H1 (cell line): ENCODE data around the gene SCN7A. TPM values are rescaled to one million over a fixed set of nuclear protein-coding genes. Genes with fewer than 3 reads are reported as not detected.

Source experiments
- CTCF ChIA-PET: fragments of 300-600 bp; sonication (Branson Sonifier 250); formaldehyde crosslinking; loops from one replicate; lab custom pipeline; 2021; ENCODE audit not compliant: partially characterized antibody; lab: Charles Lee
- POLR2A ChIA-PET: fragments of 300-600 bp; sonication (Branson Sonifier 250); formaldehyde crosslinking; loops from one replicate; lab custom pipeline; 2021; ENCODE audit warnings: inconsistent platforms; ENCODE audit not compliant: partially characterized antibody; lab: Charles Lee
- DNase-seq, 2 experiments: peaks; one replicate each; pipeline versions ENCODE4 v3.0.0 to v3.0.0-alpha.2; 2010 to 2022; ENCODE audit warnings: low spot score in 2 of 2, low read depth in 1 of 2, mixed read lengths in 1 of 2
- FAIRE-seq: peaks from 2 replicates; lab custom pipeline; 2011; peaks lifted over from hg19 to GRCh38; lab: Jason Lieb, UNC
- H2AFZ ChIP-seq: 2 replicates; pipeline ENCODE4 v1.8.1; 2012; ENCODE audit warnings: low read length, inconsistent platforms
- H2AK5ac ChIP-seq: 2 replicates; pipeline ENCODE4 v1.6.1; 2013; ENCODE audit warnings: low read depth, low read length
- H2BK120ac ChIP-seq: replicated peaks from 2 replicates; pipeline ENCODE3; 2013; ENCODE audit warnings: low read depth, low read length, inconsistent platforms
- H2BK12ac ChIP-seq: 2 replicates; pipeline ENCODE4 v1.6.1; 2013; ENCODE audit warnings: low read depth, low read length
- H2BK15ac ChIP-seq: 2 replicates; pipeline ENCODE4 v1.6.1; 2013; ENCODE audit warnings: low read length
- H2BK20ac ChIP-seq: 2 replicates; pipeline ENCODE4 v1.6.1; 2013; ENCODE audit warnings: low read length
- H2BK5ac ChIP-seq: 2 replicates; pipeline ENCODE4 v1.6.1; 2013; ENCODE audit warnings: low read depth, low read length
- H3K14ac ChIP-seq: 2 replicates; pipeline ENCODE4 v1.6.1; 2013; ENCODE audit warnings: inconsistent platforms; ENCODE audit not compliant: insufficient read length
- H3K18ac ChIP-seq: 2 replicates; pipeline ENCODE4 v1.6.1; 2013; ENCODE audit warnings: low read length; ENCODE audit errors: extremely low read depth
- H3K23ac ChIP-seq: 2 replicates; pipeline ENCODE4 v1.6.1; 2013; ENCODE audit warnings: inconsistent platforms; ENCODE audit not compliant: insufficient read length
- H3K23me2 ChIP-seq: 2 replicates; pipeline ENCODE4 v1.6.1; 2013; ENCODE audit warnings: low read depth, low read length
- H3K27ac ChIP-seq: 2 replicates; pipeline ENCODE4 v1.6.1; 2011; ENCODE audit warnings: low read depth, low read length, inconsistent platforms
- H3K27me3 ChIP-seq, 4 experiments: replicated peaks in 1 of 4; 1 replicate in 1 of 4; 2 replicates in 3 of 4; pipeline versions ENCODE4 v1.6.1 to v1.8.1; 2011 to 2013; ENCODE audit warnings: low read length in 3 of 4, mild to moderate bottlenecking in 3 of 4, inconsistent platforms in 2 of 4, mixed read lengths in 2 of 4, moderate library complexity in 1 of 4; ENCODE audit not compliant: control insufficient read depth in 3 of 4, insufficient read depth in 3 of 4; ENCODE audit errors: extremely low read depth in 1 of 4
- H3K36me3 ChIP-seq, 4 experiments: 2 replicates each; pipeline versions ENCODE4 v1.6.1 to v1.8.1; 2011 to 2013; ENCODE audit warnings: mild to moderate bottlenecking in 4 of 4, low read length in 3 of 4, moderate library complexity in 2 of 4, control low read depth in 1 of 4, inconsistent platforms in 1 of 4; ENCODE audit not compliant: insufficient read depth in 4 of 4, control insufficient read depth in 2 of 4
- H3K4ac ChIP-seq: replicated peaks from 2 replicates; pipeline ENCODE3; 2013; ENCODE audit warnings: low read length, low read depth, mixed read lengths, inconsistent platforms; ENCODE audit not compliant: insufficient read length
- H3K4me1 ChIP-seq, 4 experiments: replicated peaks in 1 of 4; 1 replicate in 1 of 4; 2 replicates in 3 of 4; pipeline versions ENCODE4 v1.6.1 to v1.8.1; 2011 to 2013; ENCODE audit warnings: low read length in 3 of 4, inconsistent platforms in 2 of 4, mixed read lengths in 1 of 4; ENCODE audit not compliant: insufficient read depth in 4 of 4, control insufficient read depth in 3 of 4
- H3K4me2 ChIP-seq, 2 experiments: 2 replicates each; pipeline versions ENCODE4 v1.6.1 to v1.8.1; 2011 to 2013; ENCODE audit warnings: low read depth in 2 of 2, low read length in 2 of 2, control low read depth in 1 of 2, inconsistent platforms in 1 of 2, mild to moderate bottlenecking in 1 of 2; ENCODE audit not compliant: insufficient read depth in 1 of 2
- H3K4me3 ChIP-seq, 4 experiments: fragments of 200-600, 300-600 bp in 1 of 4; sonication (generic), shearing (Covaris generic), sonication (Bioruptor Twin) in 1 of 4; 2 replicates each; pipeline versions ENCODE4 v1.5.1 to v1.8.1; 2011 to 2016; ENCODE audit warnings: low read length in 4 of 4, low read depth in 3 of 4, control low read depth in 2 of 4, inconsistent platforms in 2 of 4, mild to moderate bottlenecking in 2 of 4, mixed read lengths in 1 of 4, moderate library complexity in 1 of 4; ENCODE audit not compliant: insufficient read depth in 2 of 4; ENCODE audit errors: extremely low read depth in 1 of 4
- H3K56ac ChIP-seq: replicated peaks from 2 replicates; pipeline ENCODE3; 2013; ENCODE audit warnings: low read depth, mild to moderate bottlenecking, mixed read lengths, low read length, inconsistent platforms; ENCODE audit not compliant: insufficient read length
- H3K79me1 ChIP-seq: 2 replicates; pipeline ENCODE4 v1.6.1; 2013; ENCODE audit warnings: low read depth, low read length, control low read depth
- H3K79me2 ChIP-seq, 2 experiments: 2 replicates each; pipeline versions ENCODE4 v1.6.1 to v1.8.1; 2012 to 2013; ENCODE audit warnings: low read length in 2 of 2, mild to moderate bottlenecking in 2 of 2, inconsistent platforms in 1 of 2; ENCODE audit not compliant: insufficient read depth in 2 of 2, control insufficient read depth in 1 of 2
- H3K9ac ChIP-seq, 4 experiments: replicated peaks in 1 of 4; 1 replicate in 1 of 4; 2 replicates in 3 of 4; pipeline versions ENCODE4 v1.6.1 to v1.8.1; 2011 to 2013; ENCODE audit warnings: low read depth in 3 of 4, low read length in 3 of 4, control low read depth in 2 of 4, mild to moderate bottlenecking in 2 of 4, moderate library complexity in 2 of 4, inconsistent platforms in 1 of 4; ENCODE audit errors: extremely low read depth in 1 of 4
- H3K9me3 ChIP-seq, 2 experiments: 2 replicates each; pipeline versions ENCODE4 v1.6.1 to v1.8.1; 2012 to 2013; ENCODE audit warnings: mild to moderate bottlenecking in 2 of 2, moderate library complexity in 2 of 2, control low read depth in 1 of 2, inconsistent platforms in 1 of 2, low read depth in 1 of 2, low read length in 1 of 2, mixed read lengths in 1 of 2; ENCODE audit not compliant: insufficient read depth in 2 of 2
- H4K20me1 ChIP-seq, 2 experiments: replicated peaks in 1 of 2; 2 replicates each; pipeline versions ENCODE3 to v1.8.1; 2011 to 2013; ENCODE audit warnings: inconsistent platforms in 2 of 2, low read length in 2 of 2, mild to moderate bottlenecking in 1 of 2; ENCODE audit not compliant: insufficient read depth in 2 of 2, control insufficient read depth in 1 of 2
- H4K5ac ChIP-seq: 2 replicates; pipeline ENCODE4 v1.6.1; 2013; ENCODE audit warnings: low read length, low read depth, mixed read lengths, inconsistent platforms; ENCODE audit not compliant: insufficient read length
- H4K8ac ChIP-seq: 2 replicates; pipeline ENCODE4 v1.8.0; 2013; ENCODE audit warnings: mild to moderate bottlenecking, moderate library complexity, low read length, inconsistent platforms; ENCODE audit not compliant: insufficient read depth; ENCODE audit errors: extremely low read depth
- H4K91ac ChIP-seq: replicated peaks from 2 replicates; pipeline ENCODE3; 2013; ENCODE audit warnings: low read length, mixed read lengths, inconsistent platforms; ENCODE audit not compliant: insufficient read length
- ASH2L ChIP-seq: fragments of 200-600, 300-600 bp; sonication (generic); IDR thresholded peaks from one replicate; pipeline ENCODE4 v1.7.1; 2017; ENCODE audit warnings: low read length
- CHD1 ChIP-seq: IDR thresholded peaks from 2 replicates; pipeline ENCODE4 v1.6.1; 2012; ENCODE audit warnings: low read depth, low read length, improper control_type of control experiment
- JUN ChIP-seq: IDR thresholded peaks from 2 replicates; pipeline ENCODE4 v1.6.1; 2011; ENCODE audit warnings: low read depth, mild to moderate bottlenecking, improper control_type of control experiment, low read length
- NANOG ChIP-seq: IDR thresholded peaks from 2 replicates; pipeline ENCODE4 v1.6.1; 2011; ENCODE audit warnings: low read length, low read depth, mild to moderate bottlenecking, inconsistent platforms; ENCODE audit not compliant: insufficient read depth, poor library complexity, severe bottlenecking
- NRF1 ChIP-seq: IDR thresholded peaks from 2 replicates; pipeline ENCODE4 v1.6.1; 2011; ENCODE audit warnings: mild to moderate bottlenecking, low read depth, low read length, improper control_type of control experiment
- POLR2AphosphoS5 ChIP-seq: IDR thresholded peaks from 2 replicates; pipeline ENCODE4 v1.6.1; 2011; ENCODE audit warnings: low read depth, low read length
- RNF2 ChIP-seq: fragments of 200-900, 300-1000 bp; sonication (generic); IDR thresholded peaks from 2 replicates; pipeline ENCODE4 v1.7.1; 2016; ENCODE audit warnings: borderline replicate concordance, low read depth, mild to moderate bottlenecking, antibody characterized with exemption, low read length; ENCODE audit not compliant: poor library complexity, severe bottlenecking; ENCODE audit errors: missing control alignments
- RXRA ChIP-seq: IDR thresholded peaks from 2 replicates; pipeline ENCODE4 v1.6.1; 2011; ENCODE audit warnings: low read depth, mild to moderate bottlenecking, low read length, moderate library complexity; ENCODE audit not compliant: insufficient read depth
- SUZ12 ChIP-seq: fragments of 200-600 bp; sonication (generic); IDR thresholded peaks from 2 replicates; pipeline ENCODE4 v1.6.1; 2012; ENCODE audit warnings: mild to moderate bottlenecking, inconsistent platforms, low read length, moderate library complexity, mixed read lengths
- WGBS, 2 experiments: shearing (Covaris generic) in 1 of 2; methylation state at CpG; one replicate each; pipeline versions ENCODE4 v1.1.6 to v1.1.7; 2013 to 2015; ENCODE audit warnings: low lambda C conversion rate in 2 of 2, mixed read lengths in 2 of 2, inconsistent platforms in 1 of 2, low coverage in 1 of 2, missing lambda C conversion rate in 1 of 2; ENCODE audit not compliant: insufficient replicate concordance in 2 of 2, insufficient coverage in 1 of 2, insufficient read length in 1 of 2; ENCODE audit errors: extremely low coverage in 1 of 2, missing lambda C conversion rate in 1 of 2; 5-methylcytosine and 5-hydroxymethylcytosine counted together
- polyA plus RNA-seq, 7 experiments: library from polyadenylated mRNA; depleted of rRNA in 3 of 7; stranded (reverse) in 5 of 7; unstranded in 2 of 7; fragments of >200 nt in 5 of 7; fragments of 200-250 nt in 2 of 7; gene quantifications; 1 replicate in 5 of 7; 2 replicates in 1 of 7; 4 replicates in 1 of 7; pipeline versions ENCODE4 v1.2.1 to v1.2.3, GENCODE V29; 2011 to 2013; ENCODE audit warnings: missing spikeins in 2 of 7, mixed read lengths in 2 of 7
- total RNA-seq: library from RNA; stranded (reverse); fragmentation: NEBNext Ultra II Directional; extraction: Animal tissue kit (Norgen Biotek cat#: 25700); gene quantifications from 2 replicates; pipeline ENCODE4 v1.2.1, GENCODE V29; 2021
- TF ChIP-seq, protein P1 (sequence below): IDR thresholded peaks from 2 replicates; pipeline ENCODE4 v1.6.1; 2011; ENCODE audit warnings: low read depth, mild to moderate bottlenecking, low read length; ENCODE audit not compliant: insufficient read depth
- TF ChIP-seq, protein P2 (sequence below): IDR thresholded peaks from 2 replicates; pipeline ENCODE4 v1.6.1; 2012; ENCODE audit warnings: low read length, inconsistent platforms

Gene SCN7A
- total and polyA plus RNA-seq, 2 of the 8 experiments (the other 6 are each of a cell fraction or from before 2014, with no cell fraction given) = 0.09 to 0.19 TPM

DNA sequence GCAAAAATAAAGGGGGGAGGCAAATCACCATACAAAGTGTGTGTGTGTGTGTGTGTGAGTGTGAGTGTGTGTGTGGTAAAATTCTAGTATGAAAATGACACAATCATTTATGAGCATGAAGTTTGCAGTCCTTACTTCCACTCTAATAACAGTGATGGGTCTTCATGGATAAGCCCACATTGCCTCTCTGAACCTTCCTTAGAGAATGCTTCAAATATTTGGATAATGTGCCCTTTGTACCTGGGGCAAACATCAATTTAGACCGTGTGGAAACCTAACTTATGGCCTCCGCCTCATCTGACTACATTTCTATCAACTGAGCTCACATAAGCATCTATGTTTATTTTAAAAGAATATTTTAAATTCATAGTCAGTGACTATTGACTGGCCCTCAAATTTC, 122.0 kb downstream of the SCN7A start:
- H3K27ac ChIP-seq = no peak overlapping the region
- no peak overlapping the region for H4K5ac ChIP-seq
- WGBS, 2 experiments = 89% methylated on average over 2 of the region's 2 CpGs; no CpG with 5 or more reads in 1 of the 2 experiments
- ChIA-PET POLR2A (no interaction called here), CTCF (interaction anchor here (1.0 kb wide), 1 partner anchor 11 kb away, joined by 7 read pairs; no protein-coding TSS in a partner anchor)
- no peaks in the 10 kb centered on the region for H3K79me1 ChIP-seq
- no peak overlapping the region for H2BK20ac ChIP-seq
- no peaks in the 10 kb centered on the region; a peak in 1 of 4 replicates for H3K79me2 ChIP-seq
- H3K9ac ChIP-seq = no peak overlapping the region
- H3K56ac ChIP-seq = no peak overlapping the region
- H2BK15ac ChIP-seq = no peak overlapping the region
- H4K8ac ChIP-seq = no peak overlapping the region
- no peak overlapping the region for H2BK12ac ChIP-seq
- H3K23me2 ChIP-seq = peaks cover 13% of the 10 kb centered on the region
- H3K4me1 ChIP-seq = peaks cover 0 to 13% (median 8%) of the 10 kb centered on the region in 4 experiments; a peak in 5 of 7 replicates
- DNase-seq (no peak), FAIRE-seq (no peak)
- no peak overlapping the region; a peak in 1 of 4 replicates for H3K4me2 ChIP-seq
- H2BK5ac ChIP-seq = no peak overlapping the region
- H3K27me3 ChIP-seq = no peaks in the 10 kb centered on the region; a peak in 1 of 7 replicates
- no peak overlapping the region for H3K4ac ChIP-seq
- H2AK5ac ChIP-seq = no peak overlapping the region
- no peaks in the 10 kb centered on the region for H4K20me1 ChIP-seq
- H2AFZ ChIP-seq = no peak overlapping the region
- no peak overlapping the region for H2BK120ac ChIP-seq
- no peak overlapping the region for H3K23ac ChIP-seq
- no peaks in the 10 kb centered on the region for H3K36me3 ChIP-seq
- peak overlapping the region; percentile 3; the same call in 1 of the 2 replicates for H3K18ac ChIP-seq
- H3K9me3 ChIP-seq = no peaks in the 10 kb centered on the region
- no peak overlapping the region for H3K4me3 ChIP-seq
- H3K14ac ChIP-seq = no peak overlapping the region
- H4K91ac ChIP-seq = no peak overlapping the region
- TF ChIP-seq RNF2 = no peak
- no peak for TF ChIP-seq NRF1
- TF ChIP-seq NANOG = no peak
- TF ChIP-seq JUN = no peak
- TF ChIP-seq, protein P1, sequence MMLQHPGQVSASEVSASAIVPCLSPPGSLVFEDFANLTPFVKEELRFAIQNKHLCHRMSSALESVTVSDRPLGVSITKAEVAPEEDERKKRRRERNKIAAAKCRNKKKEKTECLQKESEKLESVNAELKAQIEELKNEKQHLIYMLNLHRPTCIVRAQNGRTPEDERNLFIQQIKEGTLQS = no peak
- TF ChIP-seq SUZ12 = no peak
- no peak for TF ChIP-seq CHD1
- TF ChIP-seq, protein P2, sequence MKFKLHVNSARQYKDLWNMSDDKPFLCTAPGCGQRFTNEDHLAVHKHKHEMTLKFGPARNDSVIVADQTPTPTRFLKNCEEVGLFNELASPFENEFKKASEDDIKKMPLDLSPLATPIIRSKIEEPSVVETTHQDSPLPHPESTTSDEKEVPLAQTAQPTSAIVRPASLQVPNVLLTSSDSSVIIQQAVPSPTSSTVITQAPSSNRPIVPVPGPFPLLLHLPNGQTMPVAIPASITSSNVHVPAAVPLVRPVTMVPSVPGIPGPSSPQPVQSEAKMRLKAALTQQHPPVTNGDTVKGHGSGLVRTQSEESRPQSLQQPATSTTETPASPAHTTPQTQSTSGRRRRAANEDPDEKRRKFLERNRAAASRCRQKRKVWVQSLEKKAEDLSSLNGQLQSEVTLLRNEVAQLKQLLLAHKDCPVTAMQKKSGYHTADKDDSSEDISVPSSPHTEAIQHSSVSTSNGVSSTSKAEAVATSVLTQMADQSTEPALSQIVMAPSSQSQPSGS = no peak
- no peak for TF ChIP-seq ASH2L
- TF ChIP-seq POLR2AphosphoS5 = no peak
- no peak for TF ChIP-seq RXRA
